VCaP (cell line): ENCODE data around the gene CIAPIN1.
"Not testable (repeated sequence)": the region's sequence is repeated elsewhere in the genome, so short reads cannot be mapped to it uniquely, and the experiment has no call there.

Experiments
- H3K27ac ChIP-seq: fragments of 450-650 bp; 2 replicates; pipeline ENCODE4 v1.5.1; 2017
- TF ChIP-seq, protein P1 (sequence below): fragments of 450-650 bp; conservative IDR thresholded peaks from 2 replicates; pipeline ENCODE4 v1.5.1; 2017; ENCODE audit warnings: mild to moderate bottlenecking, moderate library complexity

CIAPIN1 gene

DNA sequence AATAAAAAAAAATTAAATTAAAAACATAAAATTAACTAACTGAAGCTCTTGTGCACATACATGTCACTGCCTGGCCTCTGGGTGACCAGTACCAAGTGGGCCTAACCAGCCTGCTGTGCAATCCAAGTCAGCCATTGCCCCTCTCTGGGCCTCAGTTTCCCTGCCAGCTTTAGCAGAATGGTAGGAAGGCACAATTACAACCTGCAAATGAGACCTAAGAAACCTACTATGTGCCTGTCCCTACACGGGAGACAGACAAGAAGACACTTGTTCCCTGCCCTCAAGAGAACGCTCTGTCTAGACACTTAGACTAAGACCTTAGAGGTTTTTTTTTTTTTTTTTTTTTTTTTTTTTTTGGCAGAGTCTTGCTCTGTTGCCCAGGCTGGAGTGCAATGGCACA lies 1.7 kb downstream of the CIAPIN1 start:
- TF ChIP-seq, protein P1, sequence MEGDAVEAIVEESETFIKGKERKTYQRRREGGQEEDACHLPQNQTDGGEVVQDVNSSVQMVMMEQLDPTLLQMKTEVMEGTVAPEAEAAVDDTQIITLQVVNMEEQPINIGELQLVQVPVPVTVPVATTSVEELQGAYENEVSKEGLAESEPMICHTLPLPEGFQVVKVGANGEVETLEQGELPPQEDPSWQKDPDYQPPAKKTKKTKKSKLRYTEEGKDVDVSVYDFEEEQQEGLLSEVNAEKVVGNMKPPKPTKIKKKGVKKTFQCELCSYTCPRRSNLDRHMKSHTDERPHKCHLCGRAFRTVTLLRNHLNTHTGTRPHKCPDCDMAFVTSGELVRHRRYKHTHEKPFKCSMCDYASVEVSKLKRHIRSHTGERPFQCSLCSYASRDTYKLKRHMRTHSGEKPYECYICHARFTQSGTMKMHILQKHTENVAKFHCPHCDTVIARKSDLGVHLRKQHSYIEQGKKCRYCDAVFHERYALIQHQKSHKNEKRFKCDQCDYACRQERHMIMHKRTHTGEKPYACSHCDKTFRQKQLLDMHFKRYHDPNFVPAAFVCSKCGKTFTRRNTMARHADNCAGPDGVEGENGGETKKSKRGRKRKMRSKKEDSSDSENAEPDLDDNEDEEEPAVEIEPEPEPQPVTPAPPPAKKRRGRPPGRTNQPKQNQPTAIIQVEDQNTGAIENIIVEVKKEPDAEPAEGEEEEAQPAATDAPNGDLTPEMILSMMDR, result no peak
- H3K27ac ChIP-seq, result no peak overlapping the region

DNA sequence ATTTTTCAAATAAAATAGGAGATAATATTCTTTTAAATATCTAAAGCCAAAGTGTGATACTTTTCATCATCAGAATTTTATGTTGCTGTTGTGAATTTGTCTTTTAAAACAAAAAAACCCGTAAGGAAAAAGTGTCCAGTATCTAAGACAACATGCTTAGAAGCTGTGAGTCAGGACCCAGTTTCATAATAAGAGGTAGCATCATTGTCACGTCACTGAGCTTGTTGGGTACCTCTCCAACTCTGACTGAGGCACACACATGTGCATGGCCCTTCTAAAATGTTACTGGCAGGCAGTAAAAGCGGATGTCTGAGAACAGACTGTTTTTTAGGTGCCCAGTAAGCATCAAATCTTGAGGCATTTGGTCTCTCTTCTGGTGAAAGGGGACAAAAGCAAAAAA lies 2.5 kb downstream of the CIAPIN1 start:
- no peak overlapping the region for H3K27ac ChIP-seq
- TF ChIP-seq, protein P1, result no peak

DNA sequence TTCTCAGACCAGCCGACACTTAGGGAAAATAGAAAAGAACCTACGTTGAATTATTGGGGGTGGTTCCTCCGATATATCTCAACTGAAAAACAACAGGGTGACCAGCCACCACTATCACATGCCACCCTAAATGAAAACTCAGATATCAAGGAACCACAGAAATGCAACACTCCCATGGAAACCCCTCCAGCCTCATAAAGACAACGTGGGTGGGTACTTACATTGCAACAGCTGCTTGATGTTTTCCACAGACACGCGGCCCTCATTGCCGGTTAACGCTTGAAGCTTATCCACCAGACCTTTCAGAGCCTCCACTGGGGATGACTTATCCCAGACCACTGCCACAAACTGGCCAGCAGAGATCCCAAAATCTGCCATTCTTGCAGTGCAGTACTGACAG lies 6.6 kb downstream of the CIAPIN1 start:
- not testable (repeated sequence) for H3K27ac ChIP-seq

DNA sequence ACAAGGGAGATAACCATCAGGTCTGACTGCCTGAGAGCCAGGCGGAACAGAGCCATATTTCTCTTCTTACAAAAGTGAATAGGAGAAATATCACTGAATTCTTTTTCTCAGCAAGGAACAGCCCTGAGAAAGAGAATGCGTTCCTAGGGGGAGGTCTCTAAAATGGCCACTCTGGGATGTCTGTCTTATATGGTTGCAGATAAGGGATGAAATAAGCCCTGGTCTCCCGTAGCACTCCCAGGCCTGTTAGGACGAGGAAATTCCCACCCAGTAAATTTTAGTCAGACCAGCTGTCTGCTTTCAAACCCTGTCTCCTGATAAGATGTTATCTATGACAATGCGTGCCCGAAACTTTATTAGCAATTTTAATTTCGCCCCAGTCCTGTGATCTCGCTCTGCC lies 7.2 kb downstream of the CIAPIN1 start:
- H3K27ac ChIP-seq, result not testable (repeated sequence)

DNA sequence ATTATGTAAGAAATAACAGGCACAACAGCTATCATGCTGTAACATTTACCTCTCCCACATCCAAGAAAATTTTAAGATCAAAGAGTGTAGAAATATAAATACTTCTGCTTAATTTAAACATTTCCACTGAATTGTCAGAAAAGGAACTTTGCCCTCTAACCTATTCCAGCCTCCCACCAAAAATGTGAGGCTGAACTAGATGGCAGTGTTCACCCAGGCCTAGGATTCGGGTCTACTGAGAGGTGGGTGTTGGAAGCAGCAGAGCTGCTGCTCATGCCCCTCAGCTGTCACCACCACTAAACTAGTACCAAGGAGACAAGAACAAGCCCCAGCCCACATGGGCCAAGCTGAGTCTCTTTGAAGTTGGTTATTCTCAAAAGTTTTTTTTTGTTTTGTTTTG lies 11.3 kb downstream of the CIAPIN1 start:
- TF ChIP-seq, protein P1, result no peak
- no peak overlapping the region for H3K27ac ChIP-seq

DNA sequence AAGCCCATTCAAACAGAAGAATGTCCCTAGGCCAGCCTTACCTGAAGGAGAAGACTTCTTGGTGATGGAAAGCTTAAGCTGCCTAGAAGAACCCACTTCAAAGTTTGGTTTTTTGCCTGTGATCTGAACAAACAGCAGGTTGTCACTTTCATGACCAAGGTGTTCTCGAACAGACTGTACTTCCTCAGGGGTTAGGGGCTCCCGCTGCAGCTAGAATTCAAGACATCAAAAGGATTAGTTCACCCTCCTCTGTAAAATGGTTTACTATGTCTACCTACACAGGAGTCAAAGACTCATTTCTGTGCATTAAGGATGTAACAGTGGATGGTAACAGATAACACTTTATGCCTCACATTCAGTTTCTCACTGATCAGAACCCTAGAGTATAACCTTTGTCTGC lies 13.2 kb downstream of the CIAPIN1 start:
- TF ChIP-seq, protein P1, result no peak
- no peak overlapping the region for H3K27ac ChIP-seq

DNA sequence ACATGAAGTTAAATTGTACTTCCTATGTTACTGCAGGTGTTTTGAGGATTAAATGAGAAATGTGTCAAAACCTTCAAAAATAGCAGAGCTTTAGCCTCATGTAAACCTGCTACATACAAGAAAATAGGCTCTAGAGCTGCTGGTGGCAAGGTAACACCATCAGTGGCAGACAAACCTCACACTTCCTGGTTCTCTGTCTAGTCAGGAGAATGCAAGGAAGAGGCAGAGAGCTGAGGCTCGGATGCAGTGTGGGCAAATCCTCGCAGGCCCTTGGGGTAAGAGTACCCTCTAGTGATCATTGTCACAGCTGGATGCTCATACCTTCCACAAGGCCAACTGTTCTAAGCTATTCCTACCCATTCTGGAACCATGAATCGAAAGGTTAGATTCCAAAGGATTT lies 14.2 kb downstream of the CIAPIN1 start:
- TF ChIP-seq, protein P1, result no peak
- H3K27ac ChIP-seq, result no peak overlapping the region

DNA sequence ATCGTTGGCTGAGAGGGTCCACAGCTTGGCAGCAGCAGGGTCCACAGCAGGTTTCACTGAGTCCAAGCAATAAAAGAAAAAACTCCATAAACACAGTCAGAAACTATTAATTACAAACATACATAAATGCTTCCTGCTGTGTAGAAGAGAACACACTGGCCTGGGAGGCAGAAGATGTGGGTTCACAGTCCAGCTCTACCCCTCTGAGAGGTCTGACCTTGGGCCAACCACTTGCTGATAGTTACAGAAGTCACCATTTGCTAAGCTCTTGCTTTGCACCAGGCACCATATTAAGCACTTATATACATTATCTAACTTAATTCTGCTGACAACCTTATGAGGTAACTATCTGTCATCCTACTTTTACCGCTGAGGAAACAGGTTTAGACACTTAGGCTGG lies 14.7 kb downstream of the CIAPIN1 start:
- TF ChIP-seq, protein P1, result no peak
- no peak overlapping the region for H3K27ac ChIP-seq

DNA sequence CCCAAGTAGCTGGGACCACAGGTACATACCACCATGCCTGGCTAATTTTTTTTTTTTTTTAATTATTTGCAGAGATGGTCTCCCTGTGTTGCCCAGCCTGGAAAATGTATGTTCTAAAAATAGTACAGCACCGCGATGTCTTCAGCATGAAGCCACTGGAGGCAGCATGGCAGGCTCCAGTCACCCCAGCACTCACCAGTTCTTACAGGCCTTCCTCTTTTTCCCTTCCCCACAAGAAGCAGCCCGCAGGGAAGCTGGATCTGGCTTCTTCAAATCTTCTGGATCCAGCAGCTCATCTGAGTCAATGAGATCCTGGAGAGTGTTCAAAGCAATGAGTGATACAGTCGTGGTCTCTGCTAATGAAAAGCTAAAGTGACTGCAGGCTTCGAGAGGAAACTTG lies 16.2 kb downstream of the CIAPIN1 start:
- TF ChIP-seq, protein P1, result no peak
- no peak overlapping the region for H3K27ac ChIP-seq
